Nephron progenitor cell (in vitro differentiated cells): ENCODE measurements around the gene MMP15.

Source experiments
- DNase-seq: peaks from one replicate; pipeline ENCODE4 v3.0.0; 2021
- H3K27ac Mint-ChIP-seq: 2 replicates; pipeline ENCODE4 v1.8.0; 2021; ENCODE audit warnings: mild to moderate bottlenecking, moderate library complexity, mixed read lengths
- H3K27me3 Mint-ChIP-seq: 2 replicates; pipeline ENCODE4 v1.8.0; 2021; ENCODE audit warnings: mild to moderate bottlenecking, low read depth, mixed read lengths; ENCODE audit not compliant: poor library complexity
- H3K36me3 Mint-ChIP-seq: 2 replicates; pipeline ENCODE4 v1.8.0; 2021; ENCODE audit warnings: low read depth, mixed read lengths
- H3K4me1 Mint-ChIP-seq: 2 replicates; pipeline ENCODE4 v1.8.0; 2021; ENCODE audit warnings: mixed read lengths
- H3K4me3 Mint-ChIP-seq: 2 replicates; pipeline ENCODE4 v1.8.0; 2021; ENCODE audit warnings: mild to moderate bottlenecking, moderate library complexity, mixed read lengths
- H3K9me3 Mint-ChIP-seq: 2 replicates; pipeline ENCODE4 v1.8.0; 2021; ENCODE audit warnings: mild to moderate bottlenecking, moderate library complexity, mixed read lengths
- TF ChIP-seq, protein P1 (sequence below): fragments of 200-600 bp; sonication (generic); IDR thresholded peaks from 2 replicates; pipeline ENCODE4 v1.5.0; 2021; ENCODE audit warnings: antibody characterized with exemption

MMP15 gene

GRCh38 chr16:58046054-58046881 is 20.7 kb downstream of the MMP15 start:
- Mint-ChIP-seq H3K27ac (no peak overlapping the region), H3K4me1 (peaks cover 45% of the 10 kb centered on the region), H3K27me3 (no peaks in the 10 kb centered on the region), H3K36me3 (no peaks in the 10 kb centered on the region), H3K9me3 (no peaks in the 10 kb centered on the region), H3K4me3 (no peak overlapping the region)
- TF ChIP-seq, protein P1, sequence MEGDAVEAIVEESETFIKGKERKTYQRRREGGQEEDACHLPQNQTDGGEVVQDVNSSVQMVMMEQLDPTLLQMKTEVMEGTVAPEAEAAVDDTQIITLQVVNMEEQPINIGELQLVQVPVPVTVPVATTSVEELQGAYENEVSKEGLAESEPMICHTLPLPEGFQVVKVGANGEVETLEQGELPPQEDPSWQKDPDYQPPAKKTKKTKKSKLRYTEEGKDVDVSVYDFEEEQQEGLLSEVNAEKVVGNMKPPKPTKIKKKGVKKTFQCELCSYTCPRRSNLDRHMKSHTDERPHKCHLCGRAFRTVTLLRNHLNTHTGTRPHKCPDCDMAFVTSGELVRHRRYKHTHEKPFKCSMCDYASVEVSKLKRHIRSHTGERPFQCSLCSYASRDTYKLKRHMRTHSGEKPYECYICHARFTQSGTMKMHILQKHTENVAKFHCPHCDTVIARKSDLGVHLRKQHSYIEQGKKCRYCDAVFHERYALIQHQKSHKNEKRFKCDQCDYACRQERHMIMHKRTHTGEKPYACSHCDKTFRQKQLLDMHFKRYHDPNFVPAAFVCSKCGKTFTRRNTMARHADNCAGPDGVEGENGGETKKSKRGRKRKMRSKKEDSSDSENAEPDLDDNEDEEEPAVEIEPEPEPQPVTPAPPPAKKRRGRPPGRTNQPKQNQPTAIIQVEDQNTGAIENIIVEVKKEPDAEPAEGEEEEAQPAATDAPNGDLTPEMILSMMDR: no peak
- DNase-seq: no peak

DNA sequence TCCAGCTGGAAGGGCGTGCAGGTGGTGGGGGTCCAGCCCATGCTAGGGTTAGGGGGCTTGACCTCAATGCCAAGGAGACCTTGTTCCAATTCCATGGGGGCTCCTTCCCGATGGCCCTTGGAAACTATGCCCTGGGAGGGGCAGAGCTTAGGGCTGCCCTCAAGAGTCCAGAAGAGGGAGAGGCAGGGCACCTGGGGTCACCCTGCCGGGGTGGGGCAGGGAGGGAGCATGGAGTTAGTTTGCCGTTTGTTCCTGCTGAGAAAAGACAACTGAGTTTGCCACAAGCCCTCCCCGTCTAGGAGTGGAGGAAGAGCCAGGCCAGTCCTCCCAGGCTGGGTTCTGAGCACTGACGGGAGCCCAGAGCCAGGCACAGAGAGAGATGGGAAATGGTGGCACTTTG is 21.4 kb downstream of the MMP15 start:
- Mint-ChIP-seq H3K4me3 (no peak overlapping the region), H3K9me3 (no peaks in the 10 kb centered on the region), H3K36me3 (no peaks in the 10 kb centered on the region), H3K27me3 (no peaks in the 10 kb centered on the region), H3K27ac (no peak overlapping the region), H3K4me1 (peaks cover 45% of the 10 kb centered on the region)
- DNase-seq: no peak
- TF ChIP-seq, protein P1: no peak

- Mint-ChIP-seq H3K27me3 (no peaks in the 10 kb centered on the region), H3K27ac (peak overlapping the region; percentile 66)
- TF ChIP-seq, protein P1: no peak
Observed at GRCh38 chr16:58047557-58048348, 22.2 kb downstream of the MMP15 start.

GRCh38 chr16:58048494-58049231 is 23.1 kb downstream of the MMP15 start:
- H3K9me3 Mint-ChIP-seq: no peaks in the 10 kb centered on the region
- no peaks in the 10 kb centered on the region for H3K36me3 Mint-ChIP-seq
- TF ChIP-seq, protein P1: no peak
- peak overlapping the region; percentile 14 for H3K4me3 Mint-ChIP-seq
- no peak for DNase-seq
- peak overlapping the region; percentile 81 for H3K27ac Mint-ChIP-seq
- H3K4me1 Mint-ChIP-seq: peaks cover 45% of the 10 kb centered on the region
- H3K27me3 Mint-ChIP-seq: no peaks in the 10 kb centered on the region

More at GRCh38 chr16:58047557-58048348, 22.2 kb downstream of the MMP15 start:
- no peaks in the 10 kb centered on the region for H3K9me3 Mint-ChIP-seq
- DNase-seq: no peak
- no peaks in the 10 kb centered on the region for H3K36me3 Mint-ChIP-seq
- H3K4me3 Mint-ChIP-seq: peak overlapping the region; percentile 14
- H3K4me1 Mint-ChIP-seq: peaks cover 45% of the 10 kb centered on the region

DNA sequence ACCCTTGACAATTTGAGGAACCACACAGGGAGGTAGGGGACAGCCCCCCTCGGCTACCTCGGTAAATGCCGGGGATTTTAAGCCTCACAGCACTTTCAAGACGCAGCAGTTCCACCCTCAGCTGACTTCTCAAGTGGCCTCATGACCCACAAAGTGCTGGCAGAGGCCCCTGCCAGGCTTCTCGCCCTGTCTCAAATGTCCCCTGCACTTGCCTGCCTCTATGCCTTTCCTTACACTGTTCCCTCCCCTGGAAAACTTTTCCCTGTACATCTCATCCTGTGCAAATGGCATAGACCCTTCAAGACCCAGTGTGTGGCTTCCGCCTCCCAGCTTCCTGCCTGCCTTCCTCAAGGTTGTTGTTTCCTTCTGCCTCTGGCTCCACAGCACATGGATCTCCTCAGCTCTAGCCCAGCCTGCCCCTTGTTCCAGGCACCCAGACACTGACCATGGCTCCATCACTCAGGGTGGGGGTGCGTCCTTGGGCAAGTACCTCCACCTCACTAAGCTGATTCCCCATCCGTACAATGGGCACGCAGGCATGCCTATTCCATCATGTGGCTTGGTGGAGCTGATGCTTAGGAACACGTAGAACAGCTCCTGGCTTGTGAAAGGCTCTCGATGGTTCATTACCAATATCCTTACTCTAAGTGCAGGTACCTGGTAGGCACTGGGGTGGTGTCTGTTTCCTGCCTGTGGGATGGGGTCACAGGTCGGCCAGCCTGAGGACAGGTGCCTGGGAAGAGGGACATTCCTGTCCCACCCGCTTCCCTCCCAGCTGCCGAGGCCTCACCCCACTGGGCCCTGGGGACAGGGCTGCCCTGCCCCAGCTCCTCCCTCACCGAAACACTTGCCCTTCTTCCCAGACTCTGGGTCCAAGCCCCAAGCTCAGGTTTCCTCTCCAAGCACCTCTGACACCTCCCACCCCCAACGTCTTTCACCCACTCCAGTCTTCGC is 24.0 kb downstream of the MMP15 start:
- TF ChIP-seq, protein P1: no peak
- Mint-ChIP-seq H3K4me1 (peaks cover 45% of the 10 kb centered on the region), H3K27me3 (no peaks in the 10 kb centered on the region), H3K4me3 (no peak overlapping the region), H3K9me3 (no peaks in the 10 kb centered on the region), H3K36me3 (no peaks in the 10 kb centered on the region), H3K27ac (peak overlapping the region; percentile 81)
- no peak for DNase-seq
